EL (cell line): Measurements from ENCODE around the gene FAM222A.
"Not testable (repeated sequence)": the region's sequence is repeated elsewhere in the genome, so short reads cannot be mapped to it uniquely, and the experiment has no call there.

Experiments used
- DNase-seq: peaks from one replicate; pipeline ENCODE4 v3.0.0-alpha.2; 2016

Gene FAM222A

DNA sequence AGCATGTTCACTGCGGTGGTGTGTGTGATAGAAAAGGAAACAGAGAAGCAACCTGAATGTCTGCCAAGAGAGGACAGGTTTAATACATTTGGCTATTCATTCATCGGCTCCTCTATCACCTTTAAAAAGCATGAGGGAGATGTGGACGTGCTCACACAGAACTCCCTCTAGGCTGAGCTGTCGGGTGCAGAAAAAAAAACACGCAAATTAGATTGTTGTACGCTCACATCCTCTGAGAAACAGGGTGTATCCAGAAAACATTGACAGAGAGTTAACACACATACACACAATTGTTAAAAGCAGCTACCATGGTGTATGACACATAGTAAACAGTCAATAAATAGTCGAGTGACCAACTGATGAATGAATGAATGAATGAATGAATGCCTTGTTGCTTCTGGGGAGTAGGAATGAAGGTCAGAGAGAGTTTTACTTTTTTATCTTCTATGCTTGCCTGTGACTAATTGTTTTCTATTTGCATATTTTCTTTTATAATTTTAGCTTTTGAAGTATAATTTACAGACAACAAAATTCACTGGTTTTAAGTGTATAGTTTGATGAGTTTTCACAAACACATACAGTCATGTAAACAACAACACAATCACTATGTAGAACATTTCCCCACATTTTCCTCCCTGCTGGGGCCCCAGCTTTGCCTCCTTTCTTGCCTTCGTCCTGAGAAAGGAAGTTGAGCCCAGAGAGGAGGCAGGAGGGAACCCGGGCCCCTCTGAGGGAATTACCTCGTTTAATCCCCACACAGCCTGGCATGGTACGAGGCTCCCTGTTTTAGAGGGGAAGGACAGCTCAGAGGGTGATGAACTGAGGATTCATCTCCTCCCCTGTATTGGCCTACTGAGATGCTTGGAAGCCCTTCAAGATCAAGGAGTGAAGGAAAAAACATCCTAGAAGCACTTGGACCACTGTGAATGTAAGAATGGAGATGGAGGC is 19.7 kb upstream of the FAM222A start:
- no peak for DNase-seq

DNA sequence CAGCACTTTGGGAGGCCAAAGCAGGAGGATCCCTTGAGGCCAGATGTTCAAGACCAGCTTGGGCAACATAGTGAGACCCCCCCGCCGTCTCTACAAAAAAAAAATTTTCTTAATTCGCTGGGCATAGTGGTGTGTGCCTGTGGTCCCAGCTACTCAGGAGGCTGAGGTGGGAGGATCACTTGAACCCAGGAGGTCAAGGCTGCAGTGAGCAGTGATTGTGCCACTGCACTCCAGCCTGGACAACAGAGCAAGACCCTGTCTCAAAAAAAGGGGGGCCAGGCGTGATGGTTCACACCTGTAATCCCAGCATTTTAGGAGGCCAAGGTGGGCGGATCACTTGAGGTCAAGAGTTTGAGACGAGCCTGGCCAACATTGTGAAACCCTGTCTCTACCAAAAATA is 19.0 kb upstream of the FAM222A start:
- not testable (repeated sequence) for DNase-seq

DNA sequence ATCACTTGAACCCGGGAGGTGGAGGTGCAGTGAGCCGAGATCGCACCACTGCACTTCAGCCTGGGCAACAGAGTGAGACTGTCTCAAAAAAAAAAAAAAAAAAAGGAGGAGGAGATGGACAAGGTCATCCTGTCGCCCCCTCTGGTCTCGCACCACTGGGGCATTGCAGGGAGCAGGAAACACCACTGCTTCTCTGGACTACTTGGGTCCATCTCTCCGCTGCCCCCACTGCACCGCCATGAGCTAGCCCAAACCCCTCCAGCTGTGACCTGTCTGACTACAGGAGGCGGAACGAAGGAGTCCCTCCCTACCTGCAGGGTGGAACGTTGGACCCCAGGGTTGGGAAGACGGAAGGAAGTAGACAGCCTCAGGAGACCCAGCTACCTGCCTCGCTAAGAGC is 18.2 kb upstream of the FAM222A start:
- no peak for DNase-seq

DNA sequence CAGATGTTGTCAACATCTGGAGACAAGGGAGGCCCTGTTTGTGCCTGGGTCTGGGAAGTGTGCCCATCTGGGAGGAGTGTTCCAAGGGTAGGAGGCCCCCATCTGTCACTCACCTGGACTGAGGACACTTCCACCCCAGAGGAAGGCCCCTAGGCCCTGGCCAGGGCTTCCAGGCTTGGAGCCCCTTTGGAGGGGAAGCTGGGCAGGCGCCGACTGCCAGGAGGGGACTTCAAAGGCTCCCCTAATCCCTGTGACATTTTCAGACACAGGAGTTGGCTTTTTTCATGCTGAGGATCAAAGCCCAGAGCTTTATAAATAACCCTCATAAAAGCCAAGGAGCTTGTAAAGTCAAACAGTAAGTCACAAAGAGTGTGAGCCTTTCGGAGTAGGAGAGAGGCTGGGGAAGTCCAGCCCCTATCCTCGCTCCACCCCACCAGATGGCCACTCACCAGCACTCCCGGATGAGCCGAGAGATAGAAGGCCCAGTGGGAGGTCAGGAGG is 17.6 kb upstream of the FAM222A start:
- DNase-seq = no peak

DNA sequence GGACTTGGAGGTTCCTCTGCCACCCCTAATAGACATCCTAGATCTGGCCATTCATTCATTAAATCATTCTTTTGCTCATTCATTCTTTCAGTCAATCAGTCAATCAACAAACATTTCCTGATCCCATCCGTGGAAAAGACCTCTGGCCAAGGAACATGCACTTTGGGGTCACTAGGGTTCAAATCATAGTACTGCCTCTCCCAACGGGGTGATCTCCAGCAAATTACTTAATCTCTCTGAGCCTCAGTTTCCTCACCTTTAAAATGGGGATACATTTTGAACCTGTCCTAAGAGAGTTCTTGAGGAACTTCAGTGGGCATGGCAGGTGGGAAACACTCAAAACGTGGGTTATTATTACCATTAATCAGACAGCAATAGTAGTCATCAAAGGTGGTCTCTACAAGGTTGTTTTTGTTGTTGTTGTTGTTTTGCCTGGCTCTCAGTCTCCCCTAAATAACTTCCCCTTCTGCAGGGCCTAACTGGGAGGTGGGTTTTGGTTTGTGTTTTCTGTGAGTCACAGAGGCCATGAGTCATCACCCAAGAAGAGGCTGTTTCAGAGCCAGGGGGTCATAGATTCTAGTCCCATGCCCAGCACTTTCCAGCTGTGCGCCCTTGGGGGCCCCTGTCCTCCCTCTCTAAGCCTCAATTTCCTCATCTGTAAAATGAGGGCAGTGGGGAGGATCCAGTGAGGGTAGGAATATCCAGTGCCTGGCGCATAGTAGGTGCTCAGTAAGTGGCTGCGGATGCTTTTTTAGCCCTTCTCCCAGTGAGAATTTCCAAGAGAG is 16.9 kb upstream of the FAM222A start:
- DNase-seq = peak; percentile 51

DNA sequence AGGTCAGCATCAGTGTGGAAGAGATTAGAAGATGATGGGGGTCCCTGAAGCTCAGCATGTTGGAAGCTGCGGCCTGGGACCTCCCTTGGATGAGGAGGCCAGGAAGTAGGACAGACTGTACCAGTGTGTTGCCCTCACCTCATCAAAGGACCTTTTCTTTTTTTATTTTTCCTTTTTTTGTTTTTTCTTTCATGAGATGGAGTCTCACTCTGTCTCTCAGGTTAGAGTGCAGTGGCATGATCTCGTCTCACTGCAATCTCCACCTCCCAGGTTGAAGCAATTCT is 16.4 kb upstream of the FAM222A start:
- no peak for DNase-seq

DNA sequence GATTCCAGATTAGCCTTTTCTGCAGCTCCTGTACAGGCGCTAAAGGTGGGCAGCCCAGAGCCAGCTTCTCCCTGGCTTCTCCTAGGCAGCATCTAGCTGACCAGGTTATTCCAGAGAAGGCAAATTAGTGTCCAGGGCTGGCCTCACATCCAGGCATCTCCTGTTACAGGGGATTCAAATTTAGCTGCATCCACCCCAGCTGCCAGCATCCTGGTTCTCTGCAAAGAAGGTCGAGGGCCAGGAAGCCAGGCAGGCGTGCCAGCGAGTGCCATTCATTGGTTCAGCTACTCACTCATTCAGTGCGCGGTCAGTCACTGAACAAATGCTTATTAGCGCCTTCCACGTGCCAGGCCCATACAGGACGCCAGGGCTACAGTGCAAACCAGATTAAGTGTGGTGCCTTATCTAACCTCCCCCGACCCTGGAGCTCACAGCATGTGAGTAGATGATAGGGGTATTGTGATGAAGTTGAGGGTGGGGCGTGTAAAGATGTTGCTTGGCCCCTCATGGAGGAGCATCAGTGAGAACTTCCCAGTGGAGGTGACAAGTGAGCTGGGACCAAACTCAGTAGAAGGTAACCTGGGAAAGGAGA is 15.7 kb upstream of the FAM222A start:
- no peak for DNase-seq

DNA sequence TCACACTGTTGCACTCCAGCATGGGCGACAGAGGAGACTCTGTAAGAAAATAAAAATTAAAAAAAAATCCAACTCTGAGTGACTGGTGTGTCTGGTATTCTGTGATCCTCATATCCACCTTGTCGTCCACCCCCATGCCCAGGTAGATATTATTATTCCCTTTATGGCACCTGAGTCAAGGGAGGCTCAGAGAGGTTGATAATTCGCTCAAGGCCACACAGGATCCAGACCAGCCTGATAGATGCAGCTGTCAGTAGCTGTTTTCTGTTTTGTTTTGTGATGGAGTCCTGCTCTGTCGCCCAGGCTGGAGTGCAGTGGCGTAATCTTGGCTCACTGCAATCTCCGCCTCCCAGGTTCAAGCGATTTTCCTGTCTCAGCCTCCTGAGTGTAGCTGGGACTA is 14.8 kb upstream of the FAM222A start:
- no peak for DNase-seq

DNA sequence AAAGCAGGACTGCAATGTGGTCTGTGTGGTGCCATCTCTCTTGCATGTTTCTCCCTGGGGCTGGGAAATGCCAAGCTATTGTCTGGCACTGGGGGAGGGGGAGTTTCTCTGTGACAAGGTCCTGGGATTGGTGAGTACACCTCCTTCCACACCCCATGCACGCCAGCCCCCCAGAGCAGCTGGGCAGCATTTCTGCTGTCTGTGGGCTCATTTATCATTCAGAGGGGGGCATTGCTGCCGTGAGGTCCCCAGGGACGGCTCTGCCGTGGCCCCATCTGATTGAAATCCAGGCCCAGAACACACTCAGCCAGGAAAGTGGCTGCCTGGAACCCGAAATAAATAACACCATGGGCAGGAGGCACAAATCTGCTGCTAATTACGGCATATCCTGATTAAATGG is 12.6 kb upstream of the FAM222A start:
- no peak for DNase-seq

DNA sequence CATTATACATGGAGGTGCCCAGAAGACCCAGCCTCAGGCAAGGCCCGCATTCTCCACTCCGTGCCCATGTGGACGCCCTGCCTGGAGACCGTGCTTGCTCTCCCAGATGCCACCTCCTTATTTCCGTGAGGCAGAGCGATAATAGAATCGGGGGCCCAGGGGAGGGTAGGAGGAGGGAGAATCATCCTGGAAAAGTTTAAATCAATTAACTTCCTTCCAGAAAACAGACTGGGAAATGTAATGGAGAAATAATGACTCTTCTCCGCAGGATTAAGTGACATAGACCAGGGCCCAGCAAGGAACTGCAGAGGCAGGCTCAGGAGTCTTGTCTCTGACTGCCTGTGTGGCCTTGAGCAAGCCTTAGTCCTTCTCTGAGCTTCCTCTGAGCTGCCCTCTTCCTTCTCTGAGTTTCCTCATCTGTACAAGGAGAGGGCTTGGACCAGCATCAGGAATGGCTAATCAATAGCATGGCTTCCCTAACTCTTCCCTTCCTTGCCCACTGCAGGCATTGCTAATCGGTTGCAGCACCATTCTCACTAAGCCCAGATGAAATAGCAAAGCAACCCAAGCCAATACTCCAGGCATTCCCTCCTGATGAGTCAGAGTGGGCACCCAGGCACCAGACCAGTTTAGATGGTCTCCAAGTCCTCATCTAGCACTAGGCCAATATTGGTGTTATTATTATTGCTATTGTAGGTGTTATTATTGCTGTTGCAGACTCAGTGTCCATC is 11.3 kb upstream of the FAM222A start:
- DNase-seq = peak; percentile 33

DNA sequence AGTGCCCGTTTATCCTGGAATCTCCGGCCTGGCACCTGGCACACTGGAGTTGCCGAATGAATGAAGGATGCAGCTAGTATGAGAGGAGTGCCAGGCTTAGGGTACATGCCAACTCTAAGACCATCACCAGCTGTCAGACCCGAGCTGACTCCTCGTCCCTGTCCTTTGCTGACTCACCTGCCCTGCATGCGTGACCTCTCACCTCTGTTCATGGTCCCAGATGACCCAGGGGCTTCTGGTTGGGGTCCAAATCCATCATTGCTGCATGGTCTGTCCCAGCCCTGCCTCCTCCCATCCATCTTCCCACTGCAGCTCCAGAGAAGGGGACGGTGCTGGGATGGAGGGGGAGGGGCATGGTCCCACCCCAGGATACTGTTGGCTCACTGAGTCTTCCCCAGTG is 9.9 kb upstream of the FAM222A start:
- no peak for DNase-seq

DNA sequence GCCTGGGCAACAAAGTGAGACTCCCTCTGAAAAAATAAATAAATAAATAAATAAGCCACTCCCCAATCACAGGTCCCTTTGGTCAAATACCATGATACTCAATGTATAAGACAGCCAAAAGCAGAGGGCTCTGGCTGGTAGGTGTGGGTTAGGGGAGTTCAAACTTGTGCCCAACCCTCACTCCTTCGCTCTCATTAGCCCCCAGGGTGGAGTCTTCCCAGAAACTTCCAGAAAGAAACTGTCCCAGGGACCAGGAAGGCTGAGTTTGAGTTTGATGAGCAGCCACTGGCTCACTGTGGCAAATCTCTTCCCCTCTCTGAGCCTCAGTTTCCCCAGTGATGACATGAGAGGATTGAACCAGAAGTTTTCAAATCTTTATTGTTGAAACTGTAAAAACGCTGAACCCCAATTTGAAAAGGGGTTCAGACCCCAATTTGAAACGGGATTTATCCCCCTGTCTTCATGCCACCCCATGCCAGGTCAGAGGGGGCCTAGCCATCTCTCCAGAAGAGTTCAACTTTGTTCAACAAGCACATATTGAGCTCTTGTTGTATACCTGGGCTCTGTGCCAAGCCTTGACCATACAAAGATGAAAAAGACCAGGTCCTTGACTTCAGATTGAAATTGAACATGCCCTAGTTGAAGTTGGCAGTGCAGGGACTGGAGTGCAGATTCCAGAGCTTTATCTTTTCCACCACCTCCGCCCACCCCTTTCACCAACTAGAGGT is 9.1 kb upstream of the FAM222A start:
- no peak for DNase-seq

DNA sequence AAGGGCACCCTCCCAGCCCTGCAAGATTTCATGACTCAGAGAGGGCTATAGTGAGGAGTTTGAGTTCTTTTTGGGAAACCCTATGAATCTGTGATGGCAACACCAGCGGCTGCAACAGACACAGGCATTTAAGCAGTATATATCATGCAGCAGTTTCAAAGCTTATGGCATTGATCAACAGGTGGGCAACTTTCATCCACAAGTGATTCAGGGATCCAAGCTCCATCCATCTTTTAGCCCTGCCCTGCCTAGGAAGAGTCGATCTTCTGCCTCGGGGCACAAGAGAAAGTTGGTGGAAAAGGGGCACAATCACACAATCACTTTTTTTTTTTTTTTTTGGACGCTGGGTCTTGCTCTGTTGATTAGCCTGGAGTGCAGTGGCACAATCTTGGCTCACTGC is 8.3 kb upstream of the FAM222A start:
- no peak for DNase-seq

DNA sequence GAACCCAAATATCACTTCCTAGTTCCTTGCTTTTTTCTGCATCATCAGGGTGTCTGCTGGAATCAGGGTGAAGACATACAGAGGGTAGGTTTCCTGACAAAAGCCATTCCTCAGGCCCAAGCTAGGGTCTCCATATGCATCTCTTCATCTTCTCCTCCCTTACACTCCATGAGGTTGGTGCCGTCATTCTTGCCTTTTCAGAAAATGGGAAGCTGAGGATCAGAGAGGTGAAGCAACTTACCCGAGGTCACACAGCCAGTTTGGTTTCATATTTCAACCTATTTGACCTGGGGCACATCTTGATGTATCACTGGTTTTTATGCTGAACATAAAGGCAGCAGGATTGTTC is 7.3 kb upstream of the FAM222A start:
- DNase-seq = no peak

DNA sequence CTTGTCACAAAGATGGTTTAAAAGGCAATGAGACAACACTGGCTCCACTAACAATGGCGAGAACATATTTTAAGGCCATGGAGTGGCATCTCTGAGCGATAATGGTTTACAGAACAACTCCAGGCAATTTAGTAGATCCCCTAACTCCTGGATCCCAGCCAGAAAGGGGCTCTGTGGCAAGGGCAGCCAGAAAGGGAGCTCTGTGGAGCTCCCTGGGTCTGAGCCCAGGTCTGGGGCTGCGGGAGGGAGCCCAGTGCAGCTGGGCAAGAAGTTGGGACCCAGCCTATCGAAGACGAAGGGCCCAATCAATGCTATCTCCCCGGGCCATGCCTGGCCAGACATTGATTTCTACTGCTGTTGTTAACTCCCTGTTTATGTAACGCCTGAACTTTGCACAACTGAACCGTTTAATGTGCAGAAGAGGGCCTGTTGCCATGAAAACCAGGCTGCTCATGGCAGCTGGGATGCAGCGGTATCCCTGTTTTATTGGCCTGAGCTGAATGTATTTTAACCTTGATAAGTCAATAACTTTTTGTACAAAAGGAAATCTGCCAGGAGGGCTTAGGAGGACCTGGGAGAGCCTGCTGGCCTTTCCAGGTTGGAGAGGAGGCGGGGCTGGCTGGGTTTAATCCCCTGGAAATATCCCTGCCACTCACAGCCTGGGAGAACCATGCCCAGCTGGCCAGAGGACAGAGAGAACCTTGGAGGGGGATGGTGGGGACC is 6.7 kb upstream of the FAM222A start:
- no peak for DNase-seq

DNA sequence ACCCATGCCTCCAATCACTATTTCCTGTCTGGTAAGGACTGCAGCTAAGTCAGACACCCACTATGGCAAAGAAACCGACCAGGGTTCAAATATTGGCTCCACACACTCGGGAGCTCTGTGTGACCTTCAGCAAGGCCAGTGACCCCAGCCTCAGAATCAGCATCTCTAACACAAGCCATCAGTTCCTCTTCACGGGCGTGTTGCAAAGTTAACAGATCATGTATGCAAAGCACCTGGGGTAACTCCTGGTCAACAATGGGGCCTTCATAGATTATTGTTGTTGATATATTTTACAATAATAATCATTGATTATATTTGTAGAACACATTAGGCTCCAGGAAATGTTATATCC is 6.2 kb upstream of the FAM222A start:
- no peak for DNase-seq

DNA sequence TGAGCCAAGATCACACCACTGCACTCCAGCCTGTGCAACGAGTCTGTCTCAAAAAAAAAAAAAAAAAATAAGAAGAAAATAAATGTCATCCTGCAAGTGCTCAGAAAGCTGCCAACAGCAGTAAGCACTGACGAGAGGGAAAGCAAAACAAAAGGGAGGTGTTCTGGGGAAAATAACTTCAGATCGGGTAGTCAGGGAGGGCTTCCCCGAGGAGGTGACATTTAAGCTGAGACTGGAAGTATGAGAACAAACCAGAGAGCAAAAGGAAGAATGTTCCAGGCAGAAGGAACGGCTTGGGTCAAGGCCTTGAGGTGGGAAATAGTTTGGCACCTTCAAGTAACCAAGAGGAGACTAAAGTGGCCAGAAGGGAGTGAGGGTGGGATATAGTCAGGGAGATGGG is 4.7 kb upstream of the FAM222A start:
- no peak for DNase-seq

DNA sequence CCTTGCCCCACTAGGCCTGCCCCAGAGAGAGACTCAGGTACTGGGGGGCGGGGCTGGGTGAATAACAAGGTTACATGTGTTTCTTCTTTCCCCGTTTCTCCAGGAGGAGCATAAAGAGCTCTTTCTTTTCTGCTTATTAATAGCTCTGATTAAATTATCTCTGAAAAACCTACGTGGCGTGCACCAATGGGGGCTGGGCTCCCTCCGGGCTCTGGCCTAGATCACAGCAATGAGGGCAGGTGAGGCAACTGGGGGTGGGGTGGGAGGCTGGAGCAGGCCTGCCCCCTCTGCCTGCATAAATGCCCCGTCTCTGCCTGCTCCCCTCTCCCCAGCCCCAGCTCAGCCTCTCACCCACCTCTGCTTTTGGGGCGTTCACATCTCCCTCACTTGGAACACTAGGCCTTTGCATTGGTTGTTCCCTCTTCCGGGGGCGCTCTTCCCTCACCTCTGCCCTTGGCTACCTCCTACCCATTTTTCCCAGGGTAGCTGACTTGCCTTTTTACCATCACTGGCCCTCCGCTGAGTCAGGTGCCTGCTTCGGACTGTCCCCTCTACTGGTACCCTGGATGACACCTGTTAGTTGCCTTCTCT is 4.1 kb upstream of the FAM222A start:
- no peak for DNase-seq

DNA sequence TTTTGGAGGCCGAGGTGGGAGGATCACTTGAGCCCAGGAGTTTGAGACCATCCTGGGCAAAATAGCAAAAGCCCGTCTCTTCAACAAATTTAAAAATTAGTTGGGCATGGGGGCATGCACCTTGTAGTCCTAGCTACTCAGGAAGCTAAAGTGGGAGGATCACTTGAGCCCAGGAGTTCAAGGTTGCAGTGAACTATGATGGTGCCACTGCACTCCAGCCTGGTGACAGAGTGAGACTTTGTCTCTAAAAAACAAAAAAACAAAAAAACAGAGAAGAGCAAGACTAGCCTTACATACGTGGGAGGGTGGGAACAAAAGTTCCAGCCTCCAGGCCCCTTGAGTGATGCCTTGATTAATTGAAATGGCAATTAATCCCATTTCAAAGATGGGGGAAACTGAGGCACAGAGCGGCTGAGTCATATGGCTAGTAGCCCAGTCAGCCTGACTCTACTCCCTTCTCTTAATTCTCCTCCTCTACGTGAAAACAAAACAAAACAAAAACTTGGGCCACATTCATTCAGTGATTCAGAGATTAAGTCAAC is 3.3 kb upstream of the FAM222A start:
- no peak for DNase-seq

DNA sequence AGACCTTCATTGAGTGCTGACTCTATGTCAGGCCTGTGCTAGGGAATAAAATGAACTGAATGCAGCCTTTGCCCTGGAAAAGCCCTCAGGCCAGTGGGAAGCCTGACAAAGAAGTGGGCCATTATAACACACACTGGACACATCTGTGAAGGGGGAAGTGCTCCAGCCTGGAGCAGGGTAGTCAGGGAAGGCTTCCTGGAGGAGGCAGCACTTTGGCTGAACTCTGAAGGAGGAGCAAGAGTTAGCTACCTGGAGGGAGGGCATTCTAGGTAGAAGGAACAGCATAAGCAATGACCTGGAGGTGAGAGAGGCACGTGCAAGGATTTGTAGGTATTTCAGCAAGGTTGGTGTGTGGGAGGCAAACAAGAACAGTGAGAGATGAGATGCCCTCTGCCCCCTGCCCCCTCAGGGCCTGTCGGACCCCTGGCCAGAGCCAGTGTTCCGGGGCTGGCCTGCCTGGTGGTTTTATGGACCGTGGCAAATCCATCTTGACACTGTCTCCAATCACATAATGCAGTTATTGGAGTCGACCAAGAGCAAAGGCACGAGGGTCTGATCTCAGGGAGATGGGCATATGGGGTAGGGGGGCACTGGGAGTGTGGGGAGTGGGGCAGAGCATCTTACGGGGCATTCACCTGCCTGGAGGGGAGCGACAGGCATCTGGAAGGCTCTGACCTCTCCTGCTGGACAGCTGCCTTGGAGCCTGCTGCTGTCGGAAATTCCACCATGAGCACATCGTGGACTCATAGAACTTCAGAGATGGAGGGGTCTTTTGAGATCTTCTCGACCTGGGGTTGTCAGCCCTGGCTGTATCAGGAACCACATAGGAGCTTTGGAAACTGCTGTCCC is 2.7 kb upstream of the FAM222A start:
- DNase-seq = peak; percentile 72
